T-cell (primary cell): ENCODE measurements around the gene CELSR1. TPM values are rescaled to one million over a fixed set of nuclear protein-coding genes. Genes with fewer than 3 reads are reported as not detected.

Source experiments
- ATAC-seq, 4 experiments: fragments of 200-7000 bp in 3 of 4; fragments of 150-1000 bp in 1 of 4; cut with Tn5 transposase; replicated peaks in 1 of 4; 1 replicate in 3 of 4; 2 replicates in 1 of 4; pipeline ENCODE4 v1.10.0; 2021; ENCODE audit warnings: moderate library complexity in 3 of 4, mild to moderate bottlenecking in 2 of 4, moderate number of reproducible peaks in 1 of 4
- CTCF ChIA-PET, 2 donors: fragments of 300-600 bp; sonication (Branson Sonifier 250); formaldehyde crosslinking; loops; one replicate each; lab custom pipeline; 2022; ENCODE audit warnings: antibody characterized with exemption in 2 of 2; lab: Charles Lee
- POLR2A ChIA-PET, 2 donors: fragments of 300-600 bp; sonication (Branson Sonifier 250); formaldehyde crosslinking; loops; one replicate each; lab custom pipeline; 2022; ENCODE audit warnings: antibody characterized with exemption in 2 of 2; lab: Charles Lee
- DNase-seq, 35 experiments: peaks; one replicate each; pipeline versions ENCODE4 v3.0.0 to v3.0.0-alpha.2; 2013 to 2023
- H3K27ac ChIP-seq: one replicate; pipeline ENCODE4 v1.5.1; 2013; ENCODE audit warnings: low read length
- H3K27me3 ChIP-seq, 2 experiments: replicated peaks in 1 of 2; 1 replicate in 1 of 2; 2 replicates in 1 of 2; pipeline versions ENCODE4 v1.6.1 to v1.7.0; 2013; ENCODE audit warnings: low read length in 1 of 2, mixed read lengths in 1 of 2; ENCODE audit not compliant: control insufficient read depth in 2 of 2, insufficient read depth in 2 of 2; ENCODE audit errors: extremely low read depth in 1 of 2
- H3K36me3 ChIP-seq, 2 donors: 1 replicate in 1 of 2; 2 replicates in 1 of 2; pipeline versions ENCODE4 v1.6.1 to v1.7.0; 2013; ENCODE audit warnings: low read length in 1 of 2; ENCODE audit not compliant: control insufficient read depth in 2 of 2, insufficient read depth in 1 of 2; ENCODE audit errors: extremely low read depth in 1 of 2
- H3K4me1 ChIP-seq, 2 experiments: 1 replicate in 1 of 2; 2 replicates in 1 of 2; pipeline versions ENCODE4 v1.6.1 to v1.7.0; 2013; ENCODE audit warnings: low read length in 2 of 2, mixed read lengths in 1 of 2; ENCODE audit not compliant: insufficient read depth in 2 of 2, control insufficient read depth in 1 of 2; ENCODE audit errors: extremely low read depth in 1 of 2
- H3K4me3 ChIP-seq, 2 donors: 1 replicate in 1 of 2; 2 replicates in 1 of 2; pipeline versions ENCODE4 v1.5.1 to v1.7.0; 2013; ENCODE audit warnings: mild to moderate bottlenecking in 2 of 2, low read length in 1 of 2, moderate library complexity in 1 of 2; ENCODE audit not compliant: control insufficient read depth in 1 of 2; ENCODE audit errors: extremely low read depth in 1 of 2
- H3K9me3 ChIP-seq: 2 replicates; pipeline ENCODE4 v1.7.0; 2013
- H3K27ac Mint-ChIP-seq, 2 donors: one replicate each; pipeline ENCODE4 v1.8.0; 2020 to 2021; ENCODE audit warnings: mild to moderate bottlenecking in 2 of 2, mixed read lengths in 2 of 2
- H3K27me3 Mint-ChIP-seq, 2 donors: one replicate each; pipeline ENCODE4 v1.8.0; 2021 to 2022; ENCODE audit warnings: mixed read lengths in 2 of 2
- H3K36me3 Mint-ChIP-seq: one replicate; pipeline ENCODE4 v1.8.0; 2021; ENCODE audit warnings: mixed read lengths
- H3K4me1 Mint-ChIP-seq, 3 donors: one replicate each; pipeline ENCODE4 v1.8.0; 2020 to 2022; ENCODE audit warnings: mixed read lengths in 3 of 3, mild to moderate bottlenecking in 1 of 3
- H3K4me3 Mint-ChIP-seq, 3 donors: one replicate each; pipeline ENCODE4 v1.8.0; 2020 to 2022; ENCODE audit warnings: mild to moderate bottlenecking in 3 of 3, mixed read lengths in 3 of 3, moderate library complexity in 3 of 3
- H3K9me3 Mint-ChIP-seq, 3 donors: one replicate each; pipeline ENCODE4 v1.8.0; 2020 to 2022; ENCODE audit warnings: mixed read lengths in 3 of 3
- WGBS: methylation state at CpG from one replicate; pipeline ENCODE4 v1.1.5; 2013; ENCODE audit warnings: missing lambda C conversion rate; ENCODE audit not compliant: insufficient coverage; 5-methylcytosine and 5-hydroxymethylcytosine counted together
- total RNA-seq, 35 experiments: library from RNA in 6 of 35; stranded (reverse) in 6 of 35; fragments of 120-200 nt in 1 of 35; gene quantifications; one replicate each; pipeline versions ENCODE4 v1.2.1 to v1.2.4 and lab custom pipeline; 2013 to 2026

Gene CELSR1
- total RNA-seq, 5 donors from 2014 or later (not counting 1 experiment from before 2014, with no cell fraction given): 1.1 to 2.7 (median 1.6) TPM

GRCh38 chr22:46376111-46376510, 161.3 kb downstream of the CELSR1 start:
- ChIA-PET CTCF (no interaction called here), POLR2A (no interaction called here)
- ATAC-seq (no peak), DNase-seq (no peak)
- no peaks in the 10 kb centered on the region for H3K36me3 ChIP-seq
- H3K4me3 Mint-ChIP-seq: peak overlapping the region in 1 of 3 donors; percentile 8
- H3K36me3 Mint-ChIP-seq: peaks cover 3% of the 10 kb centered on the region
- H3K27me3 ChIP-seq: peaks cover 0 to 18% of the 10 kb centered on the region in 2 experiments
- WGBS: no CpG with 5 or more reads among the region's 3 CpGs
- H3K9me3 ChIP-seq: no peaks in the 10 kb centered on the region
- peaks cover 21 to 35% (median 29%) of the 10 kb centered on the region in 3 donors for H3K4me1 Mint-ChIP-seq
- peaks cover 8 to 9% of the 10 kb centered on the region in 2 donors for H3K27me3 Mint-ChIP-seq
- peaks cover 5 to 9% (median 6%) of the 10 kb centered on the region in 3 donors for H3K9me3 Mint-ChIP-seq
- peak overlapping the region in 1 of 2 donors; percentile 16 for H3K27ac Mint-ChIP-seq
- H3K4me3 ChIP-seq: no peak overlapping the region
- H3K4me1 ChIP-seq: peaks cover 3 to 40% of the 10 kb centered on the region in 2 experiments
- H3K27ac ChIP-seq: no peak overlapping the region

DNA sequence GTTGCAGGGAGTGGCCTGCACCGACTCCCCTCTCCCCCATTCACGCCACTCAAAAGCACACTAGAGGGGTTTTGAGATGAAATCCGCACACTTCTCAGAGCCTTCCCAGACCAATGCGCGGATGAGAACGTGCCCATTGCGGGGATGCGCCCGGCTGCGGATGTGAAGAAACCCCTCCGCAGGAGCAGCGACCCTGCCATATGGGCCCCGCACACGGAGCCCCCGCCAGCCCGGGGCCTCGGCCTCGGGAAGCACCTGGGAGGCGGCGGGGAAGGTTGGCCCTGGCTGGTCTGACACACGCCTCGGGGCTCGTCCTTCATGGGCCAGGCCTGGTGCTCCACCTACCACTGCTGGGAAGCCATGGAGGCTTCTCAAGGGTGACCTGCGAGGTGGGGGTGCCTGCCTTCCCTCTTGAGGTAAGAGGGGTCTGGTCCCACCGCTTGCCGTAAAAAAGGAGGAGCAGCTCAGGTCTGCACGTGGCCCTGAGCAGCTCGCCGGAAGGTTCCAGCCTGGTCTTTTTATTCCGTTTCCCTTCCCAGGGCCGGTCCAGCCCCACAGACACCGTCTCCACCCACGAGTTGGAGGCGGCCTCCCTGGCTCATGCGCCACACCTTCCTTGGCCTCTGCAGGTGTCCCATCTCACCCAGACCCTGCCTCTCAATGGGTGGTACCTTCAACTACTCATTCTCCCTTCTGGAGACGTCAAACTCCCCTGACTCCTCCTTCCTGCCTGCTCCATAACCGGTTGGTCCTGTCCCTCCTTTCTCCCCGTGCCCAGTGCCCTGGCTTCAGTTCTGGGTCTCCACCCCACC, 162.6 kb downstream of the CELSR1 start:
- Mint-ChIP-seq H3K4me3 (peak overlapping the region in 1 of 3 donors; percentile 70), H3K4me1 (peaks cover 34 to 48% (median 41%) of the 10 kb centered on the region in 3 donors), H3K9me3 (peaks cover 5 to 9% (median 6%) of the 10 kb centered on the region in 3 donors), H3K27me3 (peaks cover 9 to 14% of the 10 kb centered on the region in 2 donors), H3K27ac (no peak overlapping the region), H3K36me3 (peaks cover 3% of the 10 kb centered on the region)
- H3K36me3 ChIP-seq: no peaks in the 10 kb centered on the region
- ChIA-PET CTCF (no interaction called here), POLR2A (no interaction called here)
- no peak overlapping the region for H3K4me3 ChIP-seq
- H3K9me3 ChIP-seq: no peaks in the 10 kb centered on the region
- H3K4me1 ChIP-seq: peaks cover 4 to 53% of the 10 kb centered on the region in 2 experiments
- DNase-seq: no peak
- WGBS: 78% methylated on average over 34 of the region's 38 CpGs
- peak overlapping the region; percentile 41 for H3K27ac ChIP-seq
- ATAC-seq: no peak
- peaks cover 0 to 18% of the 10 kb centered on the region in 2 experiments for H3K27me3 ChIP-seq

DNA sequence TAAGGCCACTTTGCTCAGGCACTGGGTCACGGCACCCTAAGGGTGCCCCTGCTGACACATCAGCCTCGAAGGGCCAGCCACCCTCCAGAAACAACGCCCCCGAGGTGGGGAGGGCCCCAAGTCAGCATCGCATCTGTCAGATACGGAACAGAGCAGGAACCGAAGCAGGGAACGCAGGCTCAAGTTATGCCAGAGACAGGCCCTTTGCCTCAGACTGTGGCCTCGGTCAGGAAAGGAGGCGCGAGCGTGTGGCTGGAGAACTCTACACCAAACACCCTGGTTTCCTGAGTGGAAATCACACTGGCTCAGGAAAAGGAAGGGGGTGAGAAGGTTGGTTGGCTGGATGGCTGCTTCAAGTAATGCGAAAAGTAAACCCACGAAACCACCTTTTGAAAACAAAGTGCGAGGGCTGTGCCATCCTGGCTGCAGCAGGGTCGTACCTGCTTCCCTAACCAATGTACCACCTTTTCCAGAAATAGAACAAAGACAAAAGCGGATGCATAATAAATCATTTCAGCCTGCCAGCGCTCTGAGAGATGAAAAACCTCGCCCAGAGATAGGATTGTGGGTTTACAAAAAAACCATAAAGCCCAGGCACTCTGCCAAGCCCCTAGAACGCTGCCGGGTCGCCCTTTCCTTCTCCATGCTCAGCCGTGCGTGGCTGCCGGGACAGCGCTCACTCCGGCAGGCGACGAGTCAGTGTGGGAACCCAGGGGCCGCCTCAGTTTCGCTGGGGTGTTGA, 163.3 kb downstream of the CELSR1 start:
- Mint-ChIP-seq H3K9me3 (peaks cover 5 to 9% (median 6%) of the 10 kb centered on the region in 3 donors), H3K27ac (peak overlapping the region in 1 of 2 donors; percentile 66), H3K36me3 (peaks cover 3% of the 10 kb centered on the region), H3K4me3 (peak overlapping the region in 2 of 3 donors; percentile 31 to 70), H3K4me1 (peaks cover 35 to 49% (median 46%) of the 10 kb centered on the region in 3 donors), H3K27me3 (peaks cover 9 to 15% of the 10 kb centered on the region in 2 donors)
- 7% methylated on average over 12 of the region's 31 CpGs for WGBS
- Histone ChIP-seq H3K27me3 (peaks cover 0 to 18% of the 10 kb centered on the region in 2 experiments), H3K27ac (peak overlapping the region; percentile 41), H3K4me1 (peaks cover 4 to 61% of the 10 kb centered on the region in 2 experiments), H3K4me3 (peak overlapping the region in 1 of 2 donors; percentile 6), H3K36me3 (no peaks in the 10 kb centered on the region), H3K9me3 (no peaks in the 10 kb centered on the region)
- ATAC-seq (peak; percentile 29 to 64 (median 38)), DNase-seq (peak in 23 of 35 experiments; percentile 8 to 65 (median 25))
- CTCF ChIA-PET: no interaction called here
- POLR2A ChIA-PET: no interaction called here

DNA sequence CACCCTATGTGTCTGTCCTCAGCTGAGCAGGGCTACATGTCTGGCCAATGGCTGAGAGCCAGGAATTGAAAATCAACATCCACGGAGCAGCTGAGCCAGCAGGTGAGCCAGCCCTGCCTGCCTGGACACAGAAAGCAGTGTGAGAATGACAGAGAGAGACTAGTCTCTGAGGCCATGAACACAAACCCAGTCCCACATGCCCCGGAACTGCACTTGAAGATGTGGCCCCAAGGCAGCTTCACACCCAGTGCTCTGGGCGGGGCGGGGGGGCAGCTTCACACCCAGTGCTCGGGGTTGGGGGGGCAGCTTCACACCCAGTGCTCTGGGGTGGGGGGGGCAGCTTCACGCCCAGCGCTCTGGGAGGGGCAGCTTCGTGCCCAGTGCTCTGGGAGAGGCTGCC, 164.3 kb downstream of the CELSR1 start:
- Mint-ChIP-seq H3K36me3 (peaks cover 3% of the 10 kb centered on the region), H3K9me3 (peaks cover 5 to 9% (median 6%) of the 10 kb centered on the region in 3 donors), H3K27ac (no peak overlapping the region), H3K4me3 (peak overlapping the region in 1 of 3 donors; percentile 54), H3K4me1 (peaks cover 35 to 49% (median 46%) of the 10 kb centered on the region in 3 donors), H3K27me3 (peaks cover 9 to 15% of the 10 kb centered on the region in 2 donors)
- Histone ChIP-seq H3K4me3 (no peak overlapping the region), H3K9me3 (no peaks in the 10 kb centered on the region), H3K36me3 (no peaks in the 10 kb centered on the region), H3K27me3 (peaks cover 0 to 19% of the 10 kb centered on the region in 2 experiments), H3K27ac (no peak overlapping the region), H3K4me1 (peaks cover 4 to 70% of the 10 kb centered on the region in 2 experiments)
- ChIA-PET POLR2A (no interaction called here), CTCF (no interaction called here)
- DNase-seq: peak in 19 of 35 experiments; percentile 13 to 66 (median 32)
- WGBS: 33% methylated on average over 5 of the region's 8 CpGs
- peak in 2 of 4 experiments; percentile 10 to 15 for ATAC-seq

GRCh38 chr22:46372686-46373085, 164.7 kb downstream of the CELSR1 start:
- peaks cover 36 to 52% (median 49%) of the 10 kb centered on the region in 3 donors for H3K4me1 Mint-ChIP-seq
- H3K4me1 ChIP-seq: peaks cover 4 to 75% of the 10 kb centered on the region in 2 experiments
- H3K36me3 ChIP-seq: no peaks in the 10 kb centered on the region

More at GRCh38 chr22:46372686-46373085, 164.7 kb downstream of the CELSR1 start:
- Mint-ChIP-seq H3K9me3 (peaks cover 5 to 9% (median 6%) of the 10 kb centered on the region in 3 donors), H3K27me3 (peaks cover 9 to 17% of the 10 kb centered on the region in 2 donors), H3K27ac (peak overlapping the region in 1 of 2 donors; percentile 31), H3K4me3 (peak overlapping the region in 1 of 3 donors; percentile 54), H3K36me3 (peaks cover 3% of the 10 kb centered on the region)
- Histone ChIP-seq H3K27me3 (peaks cover 0 to 21% of the 10 kb centered on the region in 2 experiments), H3K27ac (no peak overlapping the region), H3K9me3 (no peaks in the 10 kb centered on the region), H3K4me3 (no peak overlapping the region)
- DNase-seq (no peak), ATAC-seq (no peak)
- ChIA-PET POLR2A (no interaction called here), CTCF (no interaction called here)
- WGBS: 94% methylated on average over 16 of the region's 18 CpGs
